ENCODE results near the gene SREBF2. TPM values are rescaled to one million over a fixed set of nuclear protein-coding genes. Genes with fewer than 3 reads are reported as not detected.

Gene SREBF2
- total RNA-seq, 3 donors from 2014 or later: 20.8 to 33.5 (median 32.1) TPM

- no peak overlapping the region for H3K4me3 ChIP-seq
Observed at GRCh38 chr22:41846268-41846987, 13.5 kb downstream of the SREBF2 start.

GRCh38 chr22:41847300-41847699, 14.4 kb downstream of the SREBF2 start:
- no peak overlapping the region for H3K27ac ChIP-seq
- no peak overlapping the region for H3K4me3 ChIP-seq
- no peaks in the 10 kb centered on the region for H3K36me3 ChIP-seq
- peaks cover 0 to 3% of the 10 kb centered on the region in 2 donors for H3K4me1 ChIP-seq
- intact Hi-C loops (cut with DNase I; ENCODE audit: low total_unique reads): no loop called here
- TF ChIP-seq POLR2A (IDR thresholded peaks at IDR 0.05): no peak
- no peak for TF ChIP-seq CTCF (IDR thresholded peaks at IDR 0.05)
- TF ChIP-seq POLR2AphosphoS5 (IDR thresholded peaks at IDR 0.05): no peak
- no peak for DNase-seq (ENCODE audit: low spot score in 2 of 2)
- no peaks in the 10 kb centered on the region for H3K9me3 ChIP-seq
- H3K27me3 ChIP-seq: no peaks in the 10 kb centered on the region

More at GRCh38 chr22:41846268-41846987, 13.5 kb downstream of the SREBF2 start:
- Histone ChIP-seq H3K27ac (peak overlapping the region; percentile 24 to 61), H3K4me1 (peaks cover 0 to 3% of the 10 kb centered on the region in 2 donors), H3K9me3 (no peaks in the 10 kb centered on the region), H3K36me3 (no peaks in the 10 kb centered on the region), H3K27me3 (no peaks in the 10 kb centered on the region)
- no peak for DNase-seq (ENCODE audit: low spot score in 2 of 2)
- intact Hi-C loops (cut with DNase I; ENCODE audit: low total_unique reads): no loop called here
- TF ChIP-seq CTCF (IDR thresholded peaks at IDR 0.05) (no peak), POLR2AphosphoS5 (IDR thresholded peaks at IDR 0.05) (no peak), POLR2A (IDR thresholded peaks at IDR 0.05) (no peak)

- Histone ChIP-seq H3K9me3 (no peaks in the 10 kb centered on the region), H3K4me1 (peaks cover 0 to 3% of the 10 kb centered on the region in 2 donors), H3K27me3 (no peaks in the 10 kb centered on the region), H3K27ac (no peak overlapping the region), H3K36me3 (no peaks in the 10 kb centered on the region), H3K4me3 (no peak overlapping the region)
- intact Hi-C loops (cut with DNase I; ENCODE audit: low total_unique reads): no loop called here
- TF ChIP-seq POLR2A (IDR thresholded peaks at IDR 0.05) (no peak), CTCF (IDR thresholded peaks at IDR 0.05) (no peak), POLR2AphosphoS5 (IDR thresholded peaks at IDR 0.05) (no peak)
- no peak for DNase-seq (ENCODE audit: low spot score in 2 of 2)
Observed at GRCh38 chr22:41848468-41848867, 15.6 kb downstream of the SREBF2 start.

- TF ChIP-seq POLR2A (IDR thresholded peaks at IDR 0.05) (no peak), POLR2AphosphoS5 (IDR thresholded peaks at IDR 0.05) (no peak), CTCF (IDR thresholded peaks at IDR 0.05) (no peak)
- no peaks in the 10 kb centered on the region for H3K9me3 ChIP-seq
- no peaks in the 10 kb centered on the region for H3K36me3 ChIP-seq
- no peaks in the 10 kb centered on the region for H3K27me3 ChIP-seq
- intact Hi-C loops (cut with DNase I; ENCODE audit: low total_unique reads): loop anchor here (10.0 kb wide), 1 partner anchor 368 kb away; no protein-coding TSS in a partner anchor
- H3K4me1 ChIP-seq: no peaks in the 10 kb centered on the region
- H3K4me3 ChIP-seq: no peak overlapping the region
- no peak overlapping the region for H3K27ac ChIP-seq
- DNase-seq (ENCODE audit: low spot score in 2 of 2): no peak
Observed at GRCh38 chr22:41856469-41856868, 23.6 kb downstream of the SREBF2 start.

GRCh38 chr22:41857155-41857859, 24.4 kb downstream of the SREBF2 start:
- no peak overlapping the region for H3K4me3 ChIP-seq
- DNase-seq (ENCODE audit: low spot score in 2 of 2): no peak
- TF ChIP-seq CTCF (IDR thresholded peaks at IDR 0.05) (peak in 1 of 3 donors; percentile 26), POLR2AphosphoS5 (IDR thresholded peaks at IDR 0.05) (no peak)
- intact Hi-C loops (cut with DNase I; ENCODE audit: low total_unique reads): loop anchor here (10.0 kb wide), 1 partner anchor 367 kb away; no protein-coding TSS in a partner anchor
- no peaks in the 10 kb centered on the region for H3K4me1 ChIP-seq
- H3K27me3 ChIP-seq: no peaks in the 10 kb centered on the region
- H3K36me3 ChIP-seq: no peaks in the 10 kb centered on the region
- H3K27ac ChIP-seq: no peak overlapping the region
- H3K9me3 ChIP-seq: no peaks in the 10 kb centered on the region
